Osteocyte (in vitro differentiated cells): ENCODE data around the gene M1AP. TPM values are rescaled to one million over a fixed set of nuclear protein-coding genes. Genes with fewer than 3 reads are reported as not detected.

ENCODE experiments used
- DNase-seq: peaks from one replicate; pipeline ENCODE4 v3.0.0; 2021; ENCODE audit warnings: mixed read lengths; ENCODE audit not compliant: unreplicated experiment; ENCODE audit errors: extremely low spot score
- H3K27ac Mint-ChIP-seq: one replicate; pipeline ENCODE4 v1.8.0; 2021; ENCODE audit warnings: mild to moderate bottlenecking, mixed read lengths; ENCODE audit not compliant: unreplicated experiment
- H3K27me3 Mint-ChIP-seq: one replicate; pipeline ENCODE4 v1.8.0; 2021; ENCODE audit warnings: mixed read lengths; ENCODE audit not compliant: unreplicated experiment
- H3K36me3 Mint-ChIP-seq: one replicate; pipeline ENCODE4 v1.8.0; 2021; ENCODE audit warnings: mixed read lengths; ENCODE audit not compliant: unreplicated experiment
- H3K4me1 Mint-ChIP-seq: one replicate; pipeline ENCODE4 v1.8.0; 2021; ENCODE audit warnings: mixed read lengths; ENCODE audit not compliant: unreplicated experiment
- H3K4me3 Mint-ChIP-seq: one replicate; pipeline ENCODE4 v1.8.0; 2021; ENCODE audit warnings: mild to moderate bottlenecking, moderate library complexity, mixed read lengths; ENCODE audit not compliant: unreplicated experiment
- H3K9me3 Mint-ChIP-seq: one replicate; pipeline ENCODE4 v1.8.0; 2021; ENCODE audit warnings: mixed read lengths; ENCODE audit not compliant: unreplicated experiment
- CTCF ChIP-seq: fragments of 200-600 bp; sonication (generic); IDR thresholded peaks from 2 replicates; pipeline ENCODE4 v1.5.0; 2021; ENCODE audit warnings: antibody characterized with exemption, mild to moderate bottlenecking, moderate library complexity
- total RNA-seq: library from RNA; stranded (reverse); gene quantifications from 2 replicates; pipeline ENCODE4 v1.2.1, GENCODE V29; 2021

Gene M1AP
- total RNA-seq, 1 donor from 2014 or later = not detected

GRCh38 chr2:74693213-74693612 is 45.1 kb upstream of the M1AP start:
- no peak for DNase-seq
- Mint-ChIP-seq H3K36me3 (no peaks in the 10 kb centered on the region), H3K9me3 (no peaks in the 10 kb centered on the region), H3K4me3 (no peak overlapping the region), H3K4me1 (peaks cover 2% of the 10 kb centered on the region), H3K27ac (no peak overlapping the region), H3K27me3 (peaks cover 27% of the 10 kb centered on the region)
- no peak for TF ChIP-seq CTCF

GRCh38 chr2:74691929-74692328 is 43.8 kb upstream of the M1AP start:
- Mint-ChIP-seq H3K4me1 (peaks cover 2% of the 10 kb centered on the region), H3K27ac (no peak overlapping the region), H3K27me3 (peaks cover 39% of the 10 kb centered on the region), H3K9me3 (no peaks in the 10 kb centered on the region), H3K36me3 (no peaks in the 10 kb centered on the region), H3K4me3 (no peak overlapping the region)
- no peak for TF ChIP-seq CTCF
- no peak for DNase-seq

GRCh38 chr2:74690571-74690970 is 42.4 kb upstream of the M1AP start:
- H3K36me3 Mint-ChIP-seq = no peaks in the 10 kb centered on the region
- no peak overlapping the region for H3K4me3 Mint-ChIP-seq
- no peaks in the 10 kb centered on the region for H3K9me3 Mint-ChIP-seq
- peaks cover 2% of the 10 kb centered on the region for H3K4me1 Mint-ChIP-seq
- H3K27ac Mint-ChIP-seq = no peak overlapping the region
- no peak for DNase-seq
- H3K27me3 Mint-ChIP-seq = peaks cover 40% of the 10 kb centered on the region
- TF ChIP-seq CTCF = peak; percentile 91

- TF ChIP-seq CTCF = no peak
- H3K9me3 Mint-ChIP-seq = no peaks in the 10 kb centered on the region
- H3K36me3 Mint-ChIP-seq = no peaks in the 10 kb centered on the region
- no peak overlapping the region for H3K4me3 Mint-ChIP-seq
- peaks cover 2% of the 10 kb centered on the region for H3K4me1 Mint-ChIP-seq
- H3K27me3 Mint-ChIP-seq = peaks cover 36% of the 10 kb centered on the region
- H3K27ac Mint-ChIP-seq = no peak overlapping the region
- no peak for DNase-seq
These were observed 41.5 kb upstream of the M1AP start for GRCh38 chr2:74689671-74690070.

- no peak for DNase-seq
- Mint-ChIP-seq H3K27me3 (peaks cover 31% of the 10 kb centered on the region), H3K36me3 (no peaks in the 10 kb centered on the region), H3K9me3 (no peaks in the 10 kb centered on the region), H3K4me1 (peaks cover 2% of the 10 kb centered on the region), H3K27ac (no peak overlapping the region), H3K4me3 (no peak overlapping the region)
- no peak for TF ChIP-seq CTCF
These were observed 40.8 kb upstream of the M1AP start for GRCh38 chr2:74688881-74689280.
